ENCODE data around the gene BST1. TPM values are rescaled to one million over a fixed set of nuclear protein-coding genes. Genes with fewer than 3 reads are reported as not detected.

Gene BST1, protein sequence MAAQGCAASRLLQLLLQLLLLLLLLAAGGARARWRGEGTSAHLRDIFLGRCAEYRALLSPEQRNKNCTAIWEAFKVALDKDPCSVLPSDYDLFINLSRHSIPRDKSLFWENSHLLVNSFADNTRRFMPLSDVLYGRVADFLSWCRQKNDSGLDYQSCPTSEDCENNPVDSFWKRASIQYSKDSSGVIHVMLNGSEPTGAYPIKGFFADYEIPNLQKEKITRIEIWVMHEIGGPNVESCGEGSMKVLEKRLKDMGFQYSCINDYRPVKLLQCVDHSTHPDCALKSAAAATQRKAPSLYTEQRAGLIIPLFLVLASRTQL
- total RNA-seq (ENCODE audit: insufficient read depth, low replicate concordance) = 39.0 TPM

DNA sequence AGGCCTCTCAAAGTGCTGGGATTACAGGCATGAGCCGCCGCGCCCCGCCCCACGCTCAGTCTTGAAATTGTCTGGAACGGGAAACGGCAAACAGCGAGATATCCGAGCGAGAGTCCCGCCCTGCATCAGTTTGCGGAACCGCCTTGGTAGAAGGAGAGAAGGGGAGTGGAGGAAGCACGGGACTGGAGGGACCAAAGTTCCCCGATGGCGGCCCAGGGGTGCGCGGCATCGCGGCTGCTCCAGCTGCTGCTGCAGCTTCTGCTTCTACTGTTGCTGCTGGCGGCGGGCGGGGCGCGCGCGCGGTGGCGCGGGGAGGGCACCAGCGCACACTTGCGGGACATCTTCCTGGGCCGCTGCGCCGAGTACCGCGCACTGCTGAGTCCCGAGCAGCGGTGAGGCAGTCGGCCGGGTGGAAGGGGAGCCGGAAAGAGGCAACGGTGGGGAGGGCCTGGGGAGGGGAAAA lies at the start of gene BST1:
BST1 (plus strand) TSS at position 125 of the 463 bp plus-strand sequence; CDS start at position 205, 80 bp downstream.
- peak; percentile 84 for DNase-seq (ENCODE audit: low spot score)

DNA sequence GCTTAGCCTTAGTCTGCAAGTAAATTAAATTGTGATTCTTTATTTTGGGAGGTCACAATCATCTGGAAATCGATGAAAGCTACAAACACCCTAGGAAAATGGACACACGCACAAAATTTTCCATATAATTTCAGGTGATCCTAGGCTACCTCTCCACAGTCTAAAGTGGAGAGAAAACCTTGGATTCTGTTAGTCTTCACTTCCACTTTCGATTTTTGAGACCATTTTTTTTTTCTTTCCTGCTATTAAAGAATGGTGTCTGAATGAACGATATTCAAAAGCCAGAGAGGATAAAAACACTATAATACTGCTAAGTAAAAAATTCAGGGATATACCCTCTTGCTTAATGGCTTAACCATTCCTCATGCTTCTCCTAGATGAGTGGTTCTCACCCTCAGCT lies 49.4 kb upstream of the BST1 start:
- no peak for DNase-seq (ENCODE audit: low spot score)

- DNase-seq (ENCODE audit: low spot score) = peak; percentile 74
Measured at GRCh38 chr4:15653864-15654592, 48.8 kb upstream of the BST1 start.

DNA sequence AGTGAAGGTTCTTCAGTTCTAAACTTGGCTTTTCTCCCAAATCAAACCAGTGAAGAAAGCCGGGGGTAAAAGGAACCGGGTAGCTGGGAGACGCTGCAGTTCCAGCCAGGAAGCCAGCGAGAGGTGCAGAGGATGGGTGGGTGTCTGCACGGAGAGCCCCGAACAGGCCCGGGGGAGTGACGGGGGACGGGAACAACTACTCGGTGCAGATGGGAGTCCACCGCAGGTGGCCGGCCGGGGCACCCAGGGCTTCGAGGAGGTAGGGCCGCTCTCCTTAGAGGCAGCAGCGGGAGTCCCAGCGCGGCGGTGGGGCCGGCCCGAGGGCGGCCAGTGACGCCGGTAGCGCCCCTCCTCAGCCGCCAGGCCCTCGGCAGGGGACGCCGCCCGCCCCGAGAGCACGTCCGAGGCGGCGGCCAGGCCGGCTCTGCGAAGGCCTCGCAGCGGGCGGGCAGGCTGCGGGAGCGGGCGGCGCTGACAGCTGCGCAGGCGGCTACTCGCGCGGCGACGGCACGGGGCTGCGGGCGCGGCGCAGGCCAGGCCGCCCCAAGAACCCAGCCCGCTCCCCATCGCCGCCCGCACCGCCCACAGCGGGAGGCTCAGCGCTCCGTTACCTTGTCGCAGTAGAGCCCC lies 48.2 kb upstream of the BST1 start:
- DNase-seq (ENCODE audit: low spot score) = peak; percentile 50

GRCh38 chr4:15655223-15656037 lies 47.4 kb upstream of the BST1 start, which contains the start of gene FBXL5:
Gene FBXL5 (minus strand): TSS chr4:15655357. CDS start chr4:15655287, 70 bp downstream.
- DNase-seq (ENCODE audit: low spot score) = peak; percentile 91

DNA sequence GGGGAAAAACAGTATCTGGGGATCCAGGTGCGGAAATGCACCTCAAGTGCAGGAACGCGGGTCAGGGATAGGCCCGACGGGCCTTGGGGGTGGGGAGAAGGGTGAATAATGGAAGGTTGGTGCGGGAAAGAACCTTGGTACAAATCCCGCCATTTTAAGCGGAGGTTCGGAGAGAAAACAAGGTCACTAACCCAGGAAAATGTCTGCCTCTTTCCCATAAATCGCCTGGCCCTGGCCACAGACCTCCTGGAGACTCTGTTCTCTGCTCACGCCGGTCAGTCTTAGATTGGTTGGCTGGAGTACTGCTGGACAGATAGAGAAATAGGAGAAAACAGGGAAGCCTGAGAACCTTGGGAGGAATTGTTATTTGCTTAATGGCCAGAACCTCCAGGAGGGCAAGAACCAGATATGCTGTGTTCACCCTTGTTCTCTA lies 46.8 kb upstream of the BST1 start:
- DNase-seq (ENCODE audit: low spot score) = peak; percentile 46

- DNase-seq (ENCODE audit: low spot score) = peak; percentile 62
Measured at GRCh38 chr4:15657366-15657765, 45.5 kb upstream of the BST1 start.

DNA sequence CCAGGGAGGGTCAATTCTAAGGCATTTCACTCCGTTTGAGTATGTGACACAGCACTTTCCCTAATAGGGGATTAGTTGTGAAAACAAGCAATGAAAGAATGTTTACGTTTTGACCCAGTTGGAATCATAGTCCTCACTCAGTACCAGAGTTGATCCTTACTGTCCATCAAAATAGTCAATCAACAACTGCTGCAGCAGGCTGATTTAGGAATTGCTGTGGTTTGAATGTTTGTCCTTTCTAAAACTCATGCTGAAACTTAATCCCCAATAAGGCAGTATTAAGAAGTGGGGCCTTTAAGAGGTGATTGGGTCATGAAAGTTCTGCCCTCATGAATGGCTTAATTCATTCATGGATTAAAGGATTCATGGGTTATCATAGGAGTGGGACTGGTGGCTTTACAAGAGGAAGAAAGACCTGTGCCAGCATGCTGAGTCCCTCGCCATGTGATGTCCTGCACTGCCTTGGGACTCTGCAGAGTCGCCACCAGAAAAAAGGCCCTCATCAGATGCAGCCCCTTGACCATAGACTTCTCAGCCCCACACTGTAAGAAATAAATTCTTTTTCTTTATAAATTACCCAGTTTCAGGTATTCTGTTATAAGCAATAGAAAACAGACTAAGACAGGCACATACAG lies 44.6 kb upstream of the BST1 start:
- DNase-seq (ENCODE audit: low spot score) = no peak

DNA sequence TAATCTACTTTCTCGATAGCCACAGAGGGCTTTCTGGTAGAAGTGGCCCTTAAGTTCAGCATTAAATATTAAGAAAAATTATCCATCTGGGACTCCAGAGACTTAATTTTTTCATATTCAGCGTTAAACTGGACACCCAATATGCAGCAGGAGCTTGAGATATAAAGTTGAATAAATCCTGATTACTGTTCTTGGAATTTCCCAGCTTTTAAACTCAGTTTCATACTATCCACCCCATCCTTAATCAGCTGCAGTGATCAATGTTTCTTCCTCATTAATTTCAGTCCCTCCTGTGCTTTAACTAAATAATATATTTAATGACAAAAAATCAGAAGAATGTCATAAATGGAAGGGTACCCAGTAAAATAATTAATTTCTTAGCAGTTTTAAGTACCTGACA lies 44.1 kb upstream of the BST1 start:
- no peak for DNase-seq (ENCODE audit: low spot score)

DNA sequence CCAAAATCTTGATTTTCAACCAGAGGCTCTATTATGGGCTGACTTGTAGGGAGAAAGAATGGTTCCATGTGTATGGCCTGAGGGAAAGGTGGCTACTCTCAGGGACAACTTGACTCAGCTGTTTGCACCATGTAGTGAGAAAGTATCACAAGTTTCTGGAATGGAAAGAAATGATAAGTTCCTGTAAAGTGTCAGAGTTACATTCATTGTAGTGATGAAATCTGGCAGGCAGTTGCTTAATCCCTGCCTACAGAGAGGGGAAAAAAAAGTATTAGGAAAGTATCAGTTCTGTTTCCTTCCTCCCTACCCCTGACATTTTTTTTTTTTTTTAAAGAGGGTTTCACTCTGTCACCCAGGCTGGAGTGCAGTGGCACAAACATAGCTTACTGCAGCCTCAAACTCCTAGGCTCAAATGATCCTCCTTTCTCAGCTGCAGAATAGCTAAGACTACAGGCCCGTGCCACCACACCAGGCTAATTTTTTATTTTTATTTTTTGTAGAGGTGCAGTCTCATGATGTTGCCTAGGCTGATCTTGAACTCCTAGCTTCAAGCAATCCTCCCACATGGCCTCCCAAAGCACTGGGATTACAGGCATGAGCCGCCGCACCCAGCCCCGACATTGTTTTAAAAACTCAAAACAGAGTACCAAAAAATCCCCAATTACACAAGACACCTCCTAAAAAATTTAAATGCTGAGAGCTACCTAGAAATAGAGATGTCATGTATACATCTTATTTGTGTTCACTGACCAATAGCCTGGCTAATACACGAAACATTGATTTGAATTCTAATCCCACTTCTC lies 42.9 kb upstream of the BST1 start:
- peak; percentile 38 for DNase-seq (ENCODE audit: low spot score)

- no peak for DNase-seq (ENCODE audit: low spot score)
Measured at GRCh38 chr4:15665753-15666365, 37.0 kb upstream of the BST1 start.

DNA sequence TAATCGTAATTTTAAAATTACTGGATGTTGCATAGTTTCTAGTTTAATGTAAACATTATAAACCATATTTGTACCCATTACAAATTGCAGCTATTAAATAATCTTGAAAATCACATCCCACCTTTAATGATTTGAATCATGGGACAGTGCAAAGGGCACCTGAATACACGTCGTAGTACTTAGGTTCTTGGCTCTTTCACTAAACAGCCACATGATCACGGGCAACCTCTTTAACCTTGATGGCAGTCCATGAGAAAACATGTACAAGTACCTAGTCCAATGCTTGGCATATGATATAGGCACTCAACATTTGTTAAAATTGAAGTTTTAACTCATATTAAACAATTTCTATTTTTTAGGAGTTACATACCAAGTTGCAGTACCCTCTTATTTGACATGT lies 35.9 kb upstream of the BST1 start:
- no peak for DNase-seq (ENCODE audit: low spot score)

GRCh38 chr4:15668566-15669435 lies 34.1 kb upstream of the BST1 start:
- no peak for DNase-seq (ENCODE audit: low spot score)

DNA sequence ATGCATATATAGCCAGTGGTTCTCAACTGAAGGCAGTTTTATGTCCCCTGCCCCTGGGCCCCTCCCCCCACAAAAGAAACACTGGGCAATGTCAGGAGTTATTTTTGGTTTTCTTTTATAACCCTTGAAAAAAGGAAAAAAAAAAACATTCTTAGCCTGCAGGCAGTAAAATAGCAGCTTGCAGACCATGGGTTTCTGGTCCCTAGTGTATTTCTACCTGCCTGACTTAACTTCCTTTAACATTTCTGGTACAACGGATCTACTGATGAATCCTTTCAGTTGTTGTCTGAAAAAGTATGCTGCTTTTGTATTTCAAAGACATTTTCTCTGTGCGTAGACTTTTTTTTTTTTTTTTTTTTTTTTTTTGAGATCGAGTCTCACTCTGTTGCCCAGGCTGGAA lies 32.3 kb upstream of the BST1 start:
- DNase-seq (ENCODE audit: low spot score) = no peak

- no peak for DNase-seq (ENCODE audit: low spot score)
Measured at GRCh38 chr4:15672101-15672500, 30.8 kb upstream of the BST1 start.

DNA sequence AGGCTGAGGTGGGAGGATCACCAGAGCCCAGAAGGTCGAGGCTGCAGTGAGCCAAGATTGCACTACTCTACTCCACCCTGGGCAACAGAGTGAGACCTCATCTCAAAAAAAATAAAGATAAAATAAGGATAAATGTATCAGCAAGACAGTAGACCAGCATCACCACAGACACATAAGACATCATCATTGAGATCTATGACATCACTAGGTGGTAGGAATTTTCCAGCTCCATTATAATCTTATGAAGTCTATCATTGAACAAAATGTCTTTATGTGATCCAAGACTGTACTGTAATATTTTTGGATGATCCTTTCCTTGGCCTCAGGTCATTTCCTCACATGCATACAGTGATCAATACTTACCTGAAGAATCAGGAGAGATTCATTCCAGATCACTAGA lies 29.5 kb upstream of the BST1 start:
- DNase-seq (ENCODE audit: low spot score) = no peak

- no peak for DNase-seq (ENCODE audit: low spot score)
Measured at GRCh38 chr4:15674046-15674445, 28.8 kb upstream of the BST1 start.

GRCh38 chr4:15674926-15675325 lies 27.9 kb upstream of the BST1 start:
- DNase-seq (ENCODE audit: low spot score) = no peak

GRCh38 chr4:15675356-15675755 lies 27.5 kb upstream of the BST1 start:
- DNase-seq (ENCODE audit: low spot score) = no peak

Data from umbilical cord (tissue), 2 donors.